Mucosa of gallbladder (tissue), 1 donor: Measurements from ENCODE around the gene SPANXN2. TPM values are rescaled to one million over a fixed set of nuclear protein-coding genes. Genes with fewer than 3 reads are reported as not detected.
"Not testable (repeated sequence)": the region's sequence is repeated elsewhere in the genome, so short reads cannot be mapped to it uniquely, and the experiment has no call there.

Source experiments
- DNase-seq: peaks from one replicate; pipeline ENCODE4 v3.0.0-alpha.2; 2020; ENCODE audit warnings: low spot score
- total RNA-seq: library from RNA; stranded (reverse); gene quantifications from one replicate; pipeline ENCODE4 v1.2.1, GENCODE V29; 2021
- donor health status: DM: no; HTN: no; CAD: no.

Gene SPANXN2, protein sequence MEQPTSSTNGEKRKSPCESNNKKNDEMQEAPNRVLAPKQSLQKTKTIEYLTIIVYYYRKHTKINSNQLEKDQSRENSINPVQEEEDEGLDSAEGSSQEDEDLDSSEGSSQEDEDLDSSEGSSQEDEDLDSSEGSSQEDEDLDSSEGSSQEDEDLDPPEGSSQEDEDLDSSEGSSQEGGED
- total RNA-seq = not detected

DNA sequence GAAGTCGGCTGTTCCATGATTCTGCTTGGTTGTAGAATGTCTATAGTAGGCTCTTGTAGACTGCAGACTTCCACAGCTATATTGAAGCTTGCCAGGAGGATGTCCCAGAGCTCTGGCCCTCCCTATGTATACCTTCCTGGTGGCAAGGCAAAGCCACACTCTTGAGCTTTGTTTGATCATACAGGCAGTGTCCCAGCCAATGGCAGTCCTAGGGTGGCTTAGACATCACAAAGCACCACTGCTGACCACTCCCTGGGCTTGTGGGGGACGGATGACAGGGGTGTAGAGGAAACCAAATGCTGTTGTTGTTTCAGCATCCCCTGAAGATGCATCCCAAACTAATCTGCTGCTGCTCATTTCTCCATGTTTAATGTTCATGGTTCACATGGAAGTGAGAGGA, at the start of gene SPANXN2:
Gene SPANXN2 (minus strand): TSS at position 101 of the 400 bp plus-strand sequence. CDS start 84 bp downstream, at position 17.
- DNase-seq = not testable (repeated sequence)

DNA sequence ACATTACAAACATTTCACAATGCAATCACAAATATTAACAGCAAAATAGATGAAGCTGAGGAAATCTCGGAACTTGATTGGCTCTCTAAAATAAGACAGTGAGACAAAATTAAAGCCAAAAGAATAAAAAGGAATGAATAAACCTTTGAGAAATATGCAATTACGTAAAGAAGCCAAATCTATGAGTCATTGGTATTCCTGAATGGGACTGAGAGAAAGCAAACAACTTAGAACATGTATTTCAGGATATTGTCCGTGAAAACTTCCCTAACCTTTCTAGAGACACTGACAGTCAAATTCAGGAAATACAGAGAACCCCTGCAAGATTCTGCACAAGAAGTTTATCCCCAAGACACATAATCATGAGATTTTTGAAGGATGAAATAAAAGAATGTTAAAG, 48.4 kb upstream of the SPANXN2 start:
- no peak for DNase-seq

DNA sequence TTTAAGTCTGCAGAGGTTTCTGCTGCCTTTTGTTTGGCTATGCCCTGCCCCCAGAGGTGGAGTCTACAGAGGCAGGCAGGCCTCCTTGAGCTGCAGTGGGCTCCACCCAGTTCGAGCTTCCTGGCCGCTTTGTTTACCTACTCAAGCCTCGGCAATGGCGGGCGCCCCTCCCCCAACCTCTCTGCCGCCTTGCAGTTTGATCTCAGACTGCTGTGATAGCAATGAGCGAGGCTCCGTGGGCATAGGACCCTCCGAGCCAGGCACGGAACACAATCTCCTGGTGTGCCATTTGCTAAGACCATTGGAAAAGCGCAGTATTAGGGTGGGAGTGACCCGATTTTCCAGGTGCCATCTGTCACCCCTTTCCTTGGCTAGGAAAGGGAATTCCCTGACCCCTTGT, 47.2 kb upstream of the SPANXN2 start:
- not testable (repeated sequence) for DNase-seq

DNA sequence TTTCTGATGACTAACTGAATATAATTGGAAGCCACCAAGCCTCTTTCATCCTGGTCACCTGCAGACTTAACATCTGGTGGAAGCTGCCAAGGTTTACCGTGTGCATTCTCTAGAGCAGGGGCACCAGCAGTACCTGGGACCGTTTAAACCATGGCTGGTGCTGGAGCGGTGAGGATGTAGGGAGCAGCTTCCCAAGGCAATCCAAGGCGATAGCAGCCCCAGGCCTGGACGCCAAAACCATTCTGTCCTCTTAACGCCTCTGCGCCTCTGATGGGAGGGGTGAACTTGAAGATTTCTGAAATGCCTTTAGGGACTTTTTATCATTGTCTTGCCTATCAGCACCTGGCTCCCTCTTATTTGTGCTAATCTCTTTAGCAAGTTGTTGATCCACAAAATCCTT, 37.3 kb upstream of the SPANXN2 start:
- DNase-seq = no peak

DNA sequence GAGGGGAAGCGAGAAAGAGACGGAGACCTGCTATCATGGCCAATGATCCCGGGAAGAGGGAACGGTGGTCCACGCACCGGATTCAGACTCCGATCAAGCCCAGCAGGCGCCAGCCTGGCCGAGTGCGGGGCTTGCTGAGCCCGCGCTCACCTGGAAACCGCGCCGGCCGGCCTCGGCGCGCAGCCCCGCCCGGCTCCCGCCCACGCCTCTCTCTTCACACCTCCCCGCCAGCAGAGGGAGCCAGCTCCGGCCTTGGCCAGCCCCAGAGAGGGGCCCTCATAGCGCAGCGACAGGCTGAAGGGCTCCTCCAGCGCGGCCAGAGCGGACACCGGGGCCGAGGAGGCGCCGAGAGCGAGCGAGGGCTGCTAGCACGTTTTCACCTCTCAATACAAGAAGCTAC, 36.8 kb upstream of the SPANXN2 start:
- DNase-seq = no peak

DNA sequence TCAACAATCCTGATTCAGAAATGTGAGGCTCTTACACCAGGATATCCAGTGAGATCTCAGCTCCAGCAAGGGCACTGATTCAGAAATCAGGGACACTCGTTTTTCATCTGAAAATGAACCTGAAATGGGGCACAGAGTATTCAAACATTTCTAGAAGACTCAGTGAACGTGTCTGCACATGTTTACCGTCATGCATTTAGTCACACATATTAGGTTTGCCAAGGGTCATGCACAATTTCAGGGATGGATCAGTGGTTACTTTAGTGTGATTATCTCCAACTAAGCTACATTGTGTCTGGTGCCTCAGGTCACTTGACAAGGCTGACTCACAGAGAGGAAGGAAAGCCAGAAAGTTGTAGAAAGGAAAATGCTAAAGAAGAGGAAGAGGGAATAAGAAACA, 33.6 kb upstream of the SPANXN2 start:
- no peak for DNase-seq

DNA sequence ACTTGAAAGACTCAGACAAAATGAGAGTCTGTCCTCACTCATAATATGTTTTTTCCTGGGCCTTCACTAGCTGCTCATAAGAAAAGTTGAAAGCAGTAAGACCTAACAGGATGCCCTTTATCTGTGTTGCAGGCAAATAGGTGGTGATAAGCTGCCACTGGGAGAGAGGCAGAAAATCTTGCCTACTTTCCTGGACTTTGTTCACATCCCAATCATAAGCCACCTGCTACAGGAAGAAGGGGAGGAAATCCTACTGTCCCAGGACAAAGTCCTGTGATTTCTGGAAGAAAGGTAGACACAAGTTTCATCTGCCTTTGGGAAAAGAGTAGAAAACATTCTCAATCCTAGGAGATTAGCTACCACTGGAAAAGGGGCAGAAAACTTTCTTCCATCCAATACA, 13.3 kb upstream of the SPANXN2 start:
- no peak for DNase-seq

DNA sequence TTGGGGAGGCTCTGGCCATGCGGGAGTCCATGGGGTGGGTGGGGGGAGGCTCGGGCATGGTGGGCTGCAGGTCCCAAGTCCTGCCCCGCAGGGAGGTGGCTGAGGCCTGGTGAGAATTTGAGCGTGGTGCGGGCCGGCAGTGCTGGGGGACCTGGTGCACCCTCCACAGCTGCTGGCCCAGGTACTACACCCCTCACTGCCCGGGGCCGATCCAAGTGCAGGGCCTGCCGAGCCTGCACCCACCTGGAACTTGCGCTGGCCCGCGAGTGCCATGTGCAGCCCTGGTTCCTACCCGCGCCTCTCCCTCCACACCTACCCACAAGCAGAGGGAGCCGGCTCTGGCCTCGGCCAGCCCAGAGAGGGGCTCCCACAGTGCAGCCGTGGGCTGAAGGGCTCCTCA, 5.7 kb upstream of the SPANXN2 start:
- no peak for DNase-seq

DNA sequence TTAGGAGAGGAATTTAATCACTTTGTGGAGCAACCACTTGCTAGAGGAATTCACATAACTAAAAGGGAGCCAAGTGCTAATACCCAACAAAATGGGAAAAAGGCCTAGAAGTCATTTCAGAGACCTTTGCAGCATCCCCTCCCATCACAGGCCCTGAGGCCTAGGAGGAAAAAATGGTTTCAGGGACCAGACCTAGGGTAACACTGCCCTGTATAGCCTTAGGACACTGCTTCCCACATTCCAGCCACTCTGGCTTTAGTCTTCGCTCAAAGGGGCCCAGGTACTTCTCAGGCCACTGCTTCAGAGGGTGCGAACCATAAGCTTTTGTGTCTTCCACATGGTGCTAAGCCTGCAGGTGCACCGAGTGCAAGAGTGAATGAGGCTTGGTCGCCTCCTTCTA, 19.1 kb downstream of the SPANXN2 start:
- DNase-seq = no peak

DNA sequence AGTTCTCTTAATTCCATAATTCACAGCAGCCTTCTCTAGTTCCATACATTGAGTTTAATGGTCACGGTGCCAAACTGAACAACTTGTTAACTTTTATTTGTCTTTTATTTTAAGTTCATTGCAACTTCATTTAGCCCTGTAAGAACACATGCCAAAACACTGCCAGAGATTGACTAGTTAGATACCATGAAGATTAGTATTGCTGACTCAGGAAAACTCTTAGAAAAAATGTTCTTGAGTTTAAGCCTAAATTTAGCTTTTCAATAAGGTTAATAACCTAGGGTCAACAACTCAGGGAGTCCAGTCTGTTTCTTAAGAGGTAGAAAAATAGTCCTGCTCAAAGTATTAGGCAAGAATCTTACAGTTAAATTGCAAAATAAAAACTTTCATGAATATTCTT, 25.7 kb downstream of the SPANXN2 start:
- DNase-seq = no peak

DNA sequence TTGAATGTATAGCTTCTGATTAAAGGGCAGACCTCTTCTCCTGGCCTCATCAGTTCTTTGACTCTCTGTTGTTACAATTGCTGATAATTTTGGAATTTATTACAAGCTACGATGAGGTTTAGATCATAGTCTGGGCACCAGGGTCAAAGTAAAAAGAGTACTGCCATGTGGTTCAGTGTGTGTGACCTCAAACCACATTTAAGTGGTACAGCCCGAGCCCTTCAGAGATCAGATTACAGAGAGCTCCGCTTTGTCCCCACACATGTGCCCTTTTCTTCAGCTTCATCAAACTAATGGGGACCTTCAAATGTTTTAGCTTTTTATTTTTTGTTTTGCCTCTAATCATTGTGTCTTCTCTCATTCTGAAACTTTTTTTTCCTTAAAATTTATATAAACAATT, 37.1 kb downstream of the SPANXN2 start:
- DNase-seq = no peak

DNA sequence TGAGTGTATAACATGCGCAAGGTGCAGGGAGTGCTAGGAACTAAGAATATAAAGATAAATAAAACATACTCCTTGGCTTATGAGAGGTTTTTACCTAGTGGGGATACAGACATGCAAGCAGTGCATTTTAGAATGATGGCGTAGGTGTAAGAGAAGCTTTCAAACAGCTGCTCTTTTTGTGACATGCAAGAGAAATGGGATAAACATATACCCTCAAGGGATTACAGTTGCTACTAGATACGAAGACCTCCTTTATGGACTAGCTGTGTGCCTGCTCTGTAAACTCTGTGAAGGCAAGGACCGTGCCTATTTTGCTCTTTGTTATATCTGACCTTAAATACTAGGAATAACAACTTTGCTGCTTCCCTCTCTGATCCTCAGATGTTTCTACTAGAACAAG, 45.6 kb downstream of the SPANXN2 start:
- DNase-seq = no peak

DNA sequence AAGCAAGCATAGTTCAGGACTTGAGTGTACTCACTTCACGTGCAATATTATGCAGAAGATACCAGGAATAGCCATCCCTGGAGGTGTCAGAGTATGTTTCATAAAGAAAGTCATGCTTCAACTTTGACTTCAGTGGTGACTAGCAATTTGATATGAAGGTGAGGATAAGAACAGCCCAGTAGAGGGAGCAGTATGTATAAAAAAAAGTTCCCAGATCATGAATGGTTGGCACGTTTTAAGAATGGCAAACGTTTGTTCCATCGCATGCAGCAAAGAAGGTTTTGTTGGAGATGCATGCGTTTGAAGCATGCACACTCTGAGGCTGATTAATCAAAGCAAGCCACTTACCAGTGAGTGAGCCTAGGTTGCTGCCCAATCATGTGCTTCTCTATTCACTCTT, 51.2 kb downstream of the SPANXN2 start:
- DNase-seq = no peak

DNA sequence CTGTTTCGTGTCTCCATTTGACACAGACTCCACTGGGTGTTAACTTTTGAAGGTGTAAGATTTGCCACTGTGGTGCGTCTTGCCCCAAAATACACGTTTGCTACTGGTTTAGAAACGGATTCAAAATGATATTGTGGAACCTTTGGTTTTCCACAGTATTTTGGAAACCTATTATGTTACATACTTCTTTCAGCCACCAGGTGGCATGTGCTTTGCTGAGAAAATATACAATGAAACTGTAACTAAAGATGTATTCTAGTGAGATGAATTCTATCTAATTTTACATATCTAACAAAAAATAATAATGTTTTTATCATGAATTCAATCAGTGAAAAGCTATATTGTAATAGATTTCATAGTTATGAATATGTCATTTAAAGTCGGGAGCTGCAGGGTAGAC, 56.2 kb downstream of the SPANXN2 start:
- DNase-seq = no peak

DNA sequence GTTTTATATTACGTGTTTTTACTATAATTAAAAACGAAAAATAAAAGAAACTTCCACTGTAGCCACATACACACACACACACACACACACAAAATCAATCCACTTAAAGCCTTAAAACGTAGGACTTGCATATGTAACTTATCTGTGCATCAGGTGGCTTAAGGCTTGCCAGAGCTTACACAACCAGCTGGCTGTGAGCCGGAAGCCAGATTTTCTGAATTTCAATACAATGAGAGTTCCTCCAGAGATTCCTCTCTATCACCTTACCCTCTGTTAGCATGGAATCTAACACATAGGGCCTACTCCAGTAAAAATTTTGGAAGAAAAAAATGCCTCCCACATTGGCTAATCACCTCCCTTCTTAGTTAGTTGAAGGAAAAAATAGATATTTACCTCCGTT, 56.8 kb downstream of the SPANXN2 start:
- no peak for DNase-seq

Other genes with a start within 250 kb of the SPANXN2 start
- gene SPANXN3, start 203.3 kb downstream of the SPANXN2 start, total RNA-seq = not detected
- 1.2 TPM for gene SLITRK4, start 84.7 kb downstream of the SPANXN2 start, total RNA-seq
- not detected for gene UBE2NL, start 163.3 kb upstream of the SPANXN2 start, total RNA-seq